ENCODE data around the gene FDX2.
A peak's percentile ranks its signal among the peaks of the same experiment; 100 is the strongest.
"Not testable (repeated sequence)": the region's sequence is repeated elsewhere in the genome, so short reads cannot be mapped to it uniquely, and the experiment has no call there.

The FDX2 gene

GRCh38 chr19:10284065-10284959, 31.5 kb downstream of the FDX2 start:
- Histone ChIP-seq H3K79me2 (ENCODE audit: control insufficient read depth, insufficient read depth, low read length, poor library complexity) (no peaks in the 10 kb centered on the region), H3K23ac (ENCODE audit: low read length) (no peak overlapping the region), H3K27ac (ENCODE audit: low read depth, low read length) (no peak overlapping the region), H3K27me3 (ENCODE audit: insufficient read depth, low read length) (peaks cover 25% of the 10 kb centered on the region), H4K8ac (ENCODE audit: low read depth, low read length) (no peak overlapping the region), H4K91ac (ENCODE audit: low read depth, low read length) (no peak overlapping the region), H3K9me3 (ENCODE audit: insufficient read depth, low read depth, low read length) (peaks cover 16% of the 10 kb centered on the region), H3K14ac (ENCODE audit: low read length) (no peak overlapping the region), H3K4me3 (ENCODE audit: low read depth, low read length) (no peak overlapping the region), H2AK5ac (ENCODE audit: low read length) (no peak overlapping the region), H2BK12ac (ENCODE audit: low read length) (no peak overlapping the region), H2BK120ac (ENCODE audit: insufficient read depth, low read length, poor library complexity) (no peak overlapping the region), H3K4ac (ENCODE audit: low read depth, low read length) (no peak overlapping the region), H2AFZ (ENCODE audit: insufficient read depth, low read length, poor library complexity) (no peak overlapping the region), H3K18ac (ENCODE audit: low read length) (no peak overlapping the region), H3K79me1 (ENCODE audit: low read length) (no peaks in the 10 kb centered on the region), H3K4me1 (ENCODE audit: control insufficient read depth in 1 of 2, insufficient read depth in 2 of 2, low read length in 2 of 2) (peaks cover 7 to 8% of the 10 kb centered on the region in 2 experiments), H2BK5ac (ENCODE audit: low read depth, low read length, poor library complexity) (no peak overlapping the region), H3K36me3 (ENCODE audit: control insufficient read depth in 1 of 2, insufficient read depth in 2 of 2, low read length in 2 of 2) (peaks cover 0 to 2% of the 10 kb centered on the region in 2 experiments), H3K9ac (ENCODE audit: low read length) (no peak overlapping the region), H3K4me2 (ENCODE audit: low read length) (no peak overlapping the region), H4K12ac (ENCODE audit: low read depth, low read length) (no peak overlapping the region)
- no peak for DNase-seq
- no CpG with 5 or more reads among the region's 34 CpGs for WGBS (ENCODE audit: extremely low coverage, insufficient coverage, insufficient read length)

- Histone ChIP-seq H3K79me2 (ENCODE audit: control insufficient read depth, insufficient read depth, low read length, poor library complexity) (no peaks in the 10 kb centered on the region), H3K27me3 (ENCODE audit: insufficient read depth, low read length) (peaks cover 17% of the 10 kb centered on the region)
Measured at GRCh38 chr19:10283301-10284064, 32.3 kb downstream of the FDX2 start.

GRCh38 chr19:10282043-10282442, 33.8 kb downstream of the FDX2 start:
- H3K9ac ChIP-seq (ENCODE audit: low read length); H3K18ac ChIP-seq (ENCODE audit: low read length); H3K79me1 ChIP-seq (ENCODE audit: low read length); H4K8ac ChIP-seq (ENCODE audit: low read depth, low read length); H4K91ac ChIP-seq (ENCODE audit: low read depth, low read length); H3K9me3 ChIP-seq (ENCODE audit: insufficient read depth, low read depth, low read length); H3K4me3 ChIP-seq (ENCODE audit: low read depth, low read length); H3K4ac ChIP-seq (ENCODE audit: low read depth, low read length); H2BK5ac ChIP-seq (ENCODE audit: low read depth, low read length, poor library complexity); H3K27me3 ChIP-seq (ENCODE audit: insufficient read depth, low read length); H3K4me2 ChIP-seq (ENCODE audit: low read length); H3K27ac ChIP-seq (ENCODE audit: low read depth, low read length); H3K14ac ChIP-seq (ENCODE audit: low read length); H2BK120ac ChIP-seq (ENCODE audit: insufficient read depth, low read length, poor library complexity); H2AFZ ChIP-seq (ENCODE audit: insufficient read depth, low read length, poor library complexity); H2BK12ac ChIP-seq (ENCODE audit: low read length); H2AK5ac ChIP-seq (ENCODE audit: low read length); H3K36me3 ChIP-seq (ENCODE audit: control insufficient read depth in 1 of 2, insufficient read depth in 2 of 2, low read length in 2 of 2); H3K4me1 ChIP-seq (ENCODE audit: control insufficient read depth in 1 of 2, insufficient read depth in 2 of 2, low read length in 2 of 2); DNase-seq; H4K12ac ChIP-seq (ENCODE audit: low read depth, low read length); H3K23ac ChIP-seq (ENCODE audit: low read length); H3K79me2 ChIP-seq (ENCODE audit: control insufficient read depth, insufficient read depth, low read length, poor library complexity): not testable (repeated sequence)
- WGBS (ENCODE audit: extremely low coverage, insufficient coverage, insufficient read length) = no CpG with 5 or more reads among the region's 5 CpGs

More at GRCh38 chr19:10283301-10284064, 32.3 kb downstream of the FDX2 start:
- H2BK12ac ChIP-seq (ENCODE audit: low read length) = no peak overlapping the region
- H2AFZ ChIP-seq (ENCODE audit: insufficient read depth, low read length, poor library complexity) = no peak overlapping the region
- no peak overlapping the region for H2BK120ac ChIP-seq (ENCODE audit: insufficient read depth, low read length, poor library complexity)
- peaks cover 0 to 2% of the 10 kb centered on the region in 2 experiments for H3K4me1 ChIP-seq (ENCODE audit: control insufficient read depth in 1 of 2, insufficient read depth in 2 of 2, low read length in 2 of 2)
- no peak overlapping the region for H3K18ac ChIP-seq (ENCODE audit: low read length)
- no peak overlapping the region for H4K91ac ChIP-seq (ENCODE audit: low read depth, low read length)
- no peaks in the 10 kb centered on the region for H3K79me1 ChIP-seq (ENCODE audit: low read length)
- H3K4me3 ChIP-seq (ENCODE audit: low read depth, low read length) = no peak overlapping the region
- no peak overlapping the region for H4K12ac ChIP-seq (ENCODE audit: low read depth, low read length)
- no CpG with 5 or more reads among the region's 23 CpGs for WGBS (ENCODE audit: extremely low coverage, insufficient coverage, insufficient read length)
- H2AK5ac ChIP-seq (ENCODE audit: low read length) = no peak overlapping the region
- no peak overlapping the region for H3K9ac ChIP-seq (ENCODE audit: low read length)
- H3K4ac ChIP-seq (ENCODE audit: low read depth, low read length) = no peak overlapping the region
- DNase-seq = no peak
- H3K23ac ChIP-seq (ENCODE audit: low read length) = no peak overlapping the region
- no peak overlapping the region for H3K14ac ChIP-seq (ENCODE audit: low read length)
- H3K27ac ChIP-seq (ENCODE audit: low read depth, low read length) = no peak overlapping the region
- peaks cover 0 to 2% of the 10 kb centered on the region in 2 experiments for H3K36me3 ChIP-seq (ENCODE audit: control insufficient read depth in 1 of 2, insufficient read depth in 2 of 2, low read length in 2 of 2)
- no peak overlapping the region for H2BK5ac ChIP-seq (ENCODE audit: low read depth, low read length, poor library complexity)
- H3K9me3 ChIP-seq (ENCODE audit: insufficient read depth, low read depth, low read length) = peaks cover 11% of the 10 kb centered on the region
- no peak overlapping the region for H3K4me2 ChIP-seq (ENCODE audit: low read length)
- H4K8ac ChIP-seq (ENCODE audit: low read depth, low read length) = no peak overlapping the region

GRCh38 chr19:10279737-10280442, 35.9 kb downstream of the FDX2 start:
- no peak overlapping the region for H3K18ac ChIP-seq (ENCODE audit: low read length)
- no peak overlapping the region for H4K91ac ChIP-seq (ENCODE audit: low read depth, low read length)
- H3K9ac ChIP-seq (ENCODE audit: low read length) = no peak overlapping the region
- no peak overlapping the region for H3K4me2 ChIP-seq (ENCODE audit: low read length)
- no peaks in the 10 kb centered on the region for H3K79me1 ChIP-seq (ENCODE audit: low read length)
- H2BK5ac ChIP-seq (ENCODE audit: low read depth, low read length, poor library complexity) = no peak overlapping the region
- H4K12ac ChIP-seq (ENCODE audit: low read depth, low read length) = no peak overlapping the region
- H3K4ac ChIP-seq (ENCODE audit: low read depth, low read length) = no peak overlapping the region
- H2AFZ ChIP-seq (ENCODE audit: insufficient read depth, low read length, poor library complexity) = no peak overlapping the region
- H3K4me3 ChIP-seq (ENCODE audit: low read depth, low read length) = no peak overlapping the region
- no peak overlapping the region for H2AK5ac ChIP-seq (ENCODE audit: low read length)
- no peaks in the 10 kb centered on the region for H3K4me1 ChIP-seq (ENCODE audit: control insufficient read depth in 1 of 2, insufficient read depth in 2 of 2, low read length in 2 of 2)
- no peak overlapping the region for H4K8ac ChIP-seq (ENCODE audit: low read depth, low read length)
- peak overlapping the region; percentile 40 for H3K23ac ChIP-seq (ENCODE audit: low read length)
- H3K36me3 ChIP-seq (ENCODE audit: control insufficient read depth in 1 of 2, insufficient read depth in 2 of 2, low read length in 2 of 2) = no peaks in the 10 kb centered on the region
- DNase-seq = no peak
- WGBS (ENCODE audit: extremely low coverage, insufficient coverage, insufficient read length) = no CpG with 5 or more reads among the region's 5 CpGs
- no peak overlapping the region for H2BK120ac ChIP-seq (ENCODE audit: insufficient read depth, low read length, poor library complexity)
- no peak overlapping the region for H3K14ac ChIP-seq (ENCODE audit: low read length)
- H3K27me3 ChIP-seq (ENCODE audit: insufficient read depth, low read length) = no peaks in the 10 kb centered on the region
- H3K79me2 ChIP-seq (ENCODE audit: control insufficient read depth, insufficient read depth, low read length, poor library complexity) = no peaks in the 10 kb centered on the region
- H3K27ac ChIP-seq (ENCODE audit: low read depth, low read length) = no peak overlapping the region
- H2BK12ac ChIP-seq (ENCODE audit: low read length) = no peak overlapping the region
- peaks cover 2% of the 10 kb centered on the region for H3K9me3 ChIP-seq (ENCODE audit: insufficient read depth, low read depth, low read length)
